Muscle of leg (tissue), 11 donors: ENCODE data around the gene DPP8. TPM values are rescaled to one million over a fixed set of nuclear protein-coding genes. Genes with fewer than 3 reads are reported as not detected.
"Not testable (repeated sequence)": the region's sequence is repeated elsewhere in the genome, so short reads cannot be mapped to it uniquely, and the experiment has no call there.

ENCODE experiments used
- DNase-seq: peaks from one replicate; pipeline ENCODE4 v3.0.0; 2013
- H3K27ac ChIP-seq: one replicate; pipeline ENCODE4 v1.5.1; 2013; ENCODE audit warnings: mild to moderate bottlenecking, low read length, control low read depth
- H3K27me3 ChIP-seq: one replicate; pipeline ENCODE4 v1.6.1; 2013; ENCODE audit warnings: low read length; ENCODE audit not compliant: control insufficient read depth, insufficient read depth
- H3K36me3 ChIP-seq: one replicate; pipeline ENCODE4 v1.6.1; 2013; ENCODE audit warnings: low read length; ENCODE audit not compliant: control insufficient read depth, insufficient read depth
- H3K4me1 ChIP-seq: one replicate; pipeline ENCODE4 v1.6.1; 2013; ENCODE audit warnings: low read length; ENCODE audit not compliant: control insufficient read depth, insufficient read depth
- H3K4me3 ChIP-seq: one replicate; pipeline ENCODE4 v1.5.1; 2013; ENCODE audit warnings: low read length, control low read depth
- H3K9me3 ChIP-seq: replicated peaks from 2 replicates; pipeline ENCODE4 v1.6.1; 2013; ENCODE audit warnings: low read depth, low read length; ENCODE audit not compliant: control insufficient read depth
- WGBS: methylation state at CpG from one replicate; pipeline ENCODE4 v1.1.5; 2013; ENCODE audit warnings: missing lambda C conversion rate; ENCODE audit not compliant: insufficient coverage; 5-methylcytosine and 5-hydroxymethylcytosine counted together
- polyA plus RNA-seq, 8 donors: library from polyadenylated mRNA; unstranded; fragments of 120-200 nt; gene quantifications; one replicate each; pipeline versions ENCODE4 v1.2.1 to v1.2.3, GENCODE V29; 2013; ENCODE audit warnings: inconsistent platforms in 1 of 8, low replicate concordance in 1 of 8; ENCODE audit not compliant: insufficient read length in 8 of 8, insufficient read depth in 1 of 8
- total RNA-seq: library from RNA; stranded (reverse); fragments of 120-200 nt; gene quantifications from one replicate; pipeline ENCODE4 v1.2.4, GENCODE V29; 2013

The DPP8 gene
- total and polyA plus RNA-seq, 9 donors, result 14.4 to 23.2 (median 20.7) TPM

- not testable (repeated sequence) for H3K4me3 ChIP-seq, H3K9me3 ChIP-seq, DNase-seq, H3K27ac ChIP-seq
- WGBS, result 100% methylated on average over 1 of the region's 16 CpGs
- peaks cover 31% of the 10 kb centered on the region for H3K4me1 ChIP-seq
- H3K27me3 ChIP-seq, result peaks cover 24% of the 10 kb centered on the region
- H3K36me3 ChIP-seq, result peaks cover 64% of the 10 kb centered on the region
Observed at GRCh38 chr15:65398486-65398885, 119.0 kb downstream of the DPP8 start.

DNA sequence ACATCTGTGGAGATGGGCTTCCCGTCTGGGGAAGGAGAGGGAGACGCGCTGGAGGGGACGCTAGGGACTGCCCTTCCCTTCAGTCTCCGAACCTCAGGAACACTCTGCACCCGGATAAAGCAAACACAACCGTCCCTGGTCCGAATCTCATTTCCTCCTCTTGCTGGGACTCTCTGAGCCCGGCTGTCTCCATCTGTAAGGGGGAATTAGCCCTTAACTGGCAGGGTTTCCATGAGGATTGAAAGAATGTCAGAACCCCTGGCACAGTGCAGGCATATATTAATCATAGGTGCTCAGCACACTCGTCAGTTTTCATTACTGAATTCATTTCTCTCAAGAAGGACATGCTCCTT is 120.5 kb downstream of the DPP8 start:
- Histone ChIP-seq H3K36me3 (peaks cover 71% of the 10 kb centered on the region), H3K27ac (no peak overlapping the region), H3K4me1 (peaks cover 18% of the 10 kb centered on the region), H3K4me3 (no peak overlapping the region), H3K27me3 (peaks cover 24% of the 10 kb centered on the region), H3K9me3 (no peaks in the 10 kb centered on the region)
- WGBS, result 54% methylated on average over 4 of the region's 10 CpGs
- no peak for DNase-seq

DNA sequence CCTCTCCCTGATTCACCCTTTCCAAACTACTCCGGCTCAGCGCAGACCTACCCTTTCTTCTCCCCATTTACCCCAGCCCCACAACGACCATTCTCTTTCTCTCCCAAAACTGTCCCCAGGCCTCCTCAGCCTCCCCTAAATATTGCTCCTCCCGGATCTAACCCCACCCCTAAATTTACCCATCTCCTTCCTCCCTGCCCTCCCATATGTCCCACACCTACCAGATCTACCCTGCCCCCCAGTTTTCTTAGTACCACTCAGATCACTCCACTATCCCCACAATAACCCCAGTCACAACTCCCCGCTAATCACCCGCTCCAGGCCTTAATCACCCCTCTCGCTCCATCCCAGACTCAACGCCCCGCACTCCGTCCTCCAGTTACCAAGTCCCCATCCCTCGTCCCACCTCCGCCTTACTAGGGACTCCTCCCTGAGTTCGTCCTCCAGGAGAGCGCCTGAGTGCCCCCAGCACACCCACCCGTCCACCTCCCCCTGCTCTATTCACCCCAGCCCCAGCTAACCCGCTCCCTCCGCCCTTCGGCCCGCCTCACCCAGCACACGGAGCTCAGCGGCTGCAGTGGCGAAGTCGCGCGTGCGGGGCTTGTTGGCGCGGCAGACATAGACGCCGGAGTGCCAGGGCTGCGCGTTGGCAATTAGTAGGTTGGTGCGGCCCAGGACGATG is 121.1 kb downstream of the DPP8 start:
- Histone ChIP-seq H3K9me3 (no peaks in the 10 kb centered on the region), H3K27me3 (peaks cover 24% of the 10 kb centered on the region), H3K4me3 (no peak overlapping the region), H3K36me3 (peaks cover 71% of the 10 kb centered on the region), H3K4me1 (peaks cover 13% of the 10 kb centered on the region), H3K27ac (no peak overlapping the region)
- DNase-seq, result no peak
- WGBS, result 61% methylated on average over 30 of the region's 34 CpGs

- 37% methylated on average over 59 of the region's 72 CpGs for WGBS
- Histone ChIP-seq H3K9me3 (no peaks in the 10 kb centered on the region), H3K27ac (no peak overlapping the region), H3K36me3 (peaks cover 78% of the 10 kb centered on the region), H3K4me3 (no peak overlapping the region), H3K4me1 (peaks cover 6% of the 10 kb centered on the region), H3K27me3 (peaks cover 24% of the 10 kb centered on the region)
- DNase-seq, result no peak
Observed at GRCh38 chr15:65395567-65396202, 121.8 kb downstream of the DPP8 start.

DNA sequence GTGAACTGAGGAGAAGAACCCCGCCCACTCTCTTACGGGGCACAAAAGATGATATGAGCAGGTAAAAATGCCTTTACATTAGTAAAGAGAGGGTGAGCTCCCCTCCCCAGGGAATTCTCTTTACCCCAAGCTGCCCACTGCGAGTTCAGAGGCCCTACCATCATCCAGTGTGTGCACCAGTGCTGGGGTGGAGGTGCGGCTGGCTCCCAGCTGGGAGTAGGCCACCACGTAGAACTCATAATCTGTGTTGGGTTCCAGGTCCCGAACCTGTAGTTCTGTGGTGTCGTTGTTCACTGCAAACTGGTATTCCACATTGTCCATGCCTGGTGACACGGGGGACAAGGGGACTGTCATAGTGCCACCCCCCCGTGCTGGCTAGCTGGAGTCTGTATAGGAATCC is 122.6 kb downstream of the DPP8 start:
- H3K9me3 ChIP-seq, result no peaks in the 10 kb centered on the region
- 90% methylated on average over 4 of the region's 9 CpGs for WGBS
- DNase-seq, result no peak

DNA sequence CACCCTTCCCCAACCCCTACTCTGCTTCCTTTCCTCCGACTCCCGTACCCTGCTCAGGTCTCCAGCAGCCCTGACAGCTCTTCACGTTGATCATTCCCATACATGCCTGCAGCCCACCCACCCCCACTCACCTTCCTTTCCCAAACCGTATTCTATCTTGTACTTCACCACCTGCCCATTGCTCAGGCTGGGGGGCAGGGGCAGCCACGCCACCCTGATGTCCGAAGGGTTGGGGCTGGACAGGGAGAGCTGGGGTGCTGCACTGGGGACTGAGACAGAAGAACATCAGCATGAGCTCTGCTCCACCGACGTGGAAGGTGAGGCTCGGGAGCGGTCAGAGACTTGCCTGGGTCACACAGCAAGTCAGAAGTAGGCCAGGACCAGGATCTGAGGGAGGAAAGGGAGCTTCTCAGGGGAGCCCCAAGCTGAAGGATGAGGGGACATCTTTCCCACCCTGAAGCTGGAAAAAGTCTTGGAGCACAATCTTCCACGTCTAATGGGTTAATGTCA is 123.2 kb downstream of the DPP8 start:
- DNase-seq, result no peak
- H3K9me3 ChIP-seq, result no peaks in the 10 kb centered on the region
- H3K27me3 ChIP-seq, result peaks cover 24% of the 10 kb centered on the region
- H3K4me1 ChIP-seq, result no peaks in the 10 kb centered on the region
- H3K36me3 ChIP-seq, result peaks cover 83% of the 10 kb centered on the region
- H3K27ac ChIP-seq, result no peak overlapping the region
- H3K4me3 ChIP-seq, result no peak overlapping the region
- WGBS, result 81% methylated on average over 10 of the region's 11 CpGs

More for the DNA sequence above, 122.6 kb downstream of the DPP8 start:
- H3K4me3 ChIP-seq, result no peak overlapping the region
- H3K4me1 ChIP-seq, result no peaks in the 10 kb centered on the region
- H3K36me3 ChIP-seq, result peaks cover 81% of the 10 kb centered on the region
- H3K27me3 ChIP-seq, result peaks cover 24% of the 10 kb centered on the region
- H3K27ac ChIP-seq, result no peak overlapping the region

- peaks cover 24% of the 10 kb centered on the region for H3K27me3 ChIP-seq
- 66% methylated on average over 4 of the region's 8 CpGs for WGBS
Observed at GRCh38 chr15:65393557-65393956, 123.9 kb downstream of the DPP8 start.

GRCh38 chr15:65393091-65393490 is 124.4 kb downstream of the DPP8 start:
- H3K9me3 ChIP-seq, result no peaks in the 10 kb centered on the region
- peaks cover 24% of the 10 kb centered on the region for H3K27me3 ChIP-seq
- no peak for DNase-seq
- 86% methylated on average over 10 of the region's 13 CpGs for WGBS
- H3K4me3 ChIP-seq, result no peak overlapping the region
- H3K36me3 ChIP-seq, result peaks cover 88% of the 10 kb centered on the region
- no peak overlapping the region for H3K27ac ChIP-seq
- no peaks in the 10 kb centered on the region for H3K4me1 ChIP-seq

More at GRCh38 chr15:65393557-65393956, 123.9 kb downstream of the DPP8 start:
- H3K27ac ChIP-seq, result no peak overlapping the region
- H3K4me1 ChIP-seq, result no peaks in the 10 kb centered on the region
- no peak for DNase-seq
- H3K9me3 ChIP-seq, result no peaks in the 10 kb centered on the region
- no peak overlapping the region for H3K4me3 ChIP-seq
- peaks cover 83% of the 10 kb centered on the region for H3K36me3 ChIP-seq

Other genes starting within 250 kb of the DPP8 start
- gene PARP16, start 230.8 kb downstream of the DPP8 start, total RNA-seq, result 9.0 TPM
- 10 to 100 TPM; 10.4 to 14.6 (median 11.7) TPM for gene PARP16, start 230.8 kb downstream of the DPP8 start, polyA plus RNA-seq
- gene RNU5A-1, start 221.6 kb downstream of the DPP8 start, total RNA-seq, result 92.5 TPM
- gene RNU5A-1, start 221.6 kb downstream of the DPP8 start, polyA plus RNA-seq, result not detected
- 283 TPM for gene RNU5B-1, start 213.0 kb downstream of the DPP8 start, total RNA-seq
- gene RNU5B-1, start 213.0 kb downstream of the DPP8 start, polyA plus RNA-seq, result not detected
- gene IGDCC3, start 139.7 kb downstream of the DPP8 start, total RNA-seq, result 1.8 TPM
- gene IGDCC3, start 139.7 kb downstream of the DPP8 start, polyA plus RNA-seq, result 1 to 10 TPM; 2.1 to 3.6 (median 2.6) TPM
- gene IGDCC4, start 94.7 kb downstream of the DPP8 start, total RNA-seq, result 28.6 TPM
- gene IGDCC4, start 94.7 kb downstream of the DPP8 start, polyA plus RNA-seq, result 100 to 1,000 TPM in 1 of 8 donors, 10 to 100 TPM in 7; 67.7 to 103 (median 86.5) TPM
- 50.0 TPM for gene HACD3, start 12.8 kb upstream of the DPP8 start, total RNA-seq
- gene HACD3, start 12.8 kb upstream of the DPP8 start, polyA plus RNA-seq, result 10 to 100 TPM; 40.0 to 58.2 (median 45.1) TPM
- 18.0 TPM for gene INTS14, start 93.4 kb upstream of the DPP8 start, total RNA-seq
- gene INTS14, start 93.4 kb upstream of the DPP8 start, polyA plus RNA-seq, result 10 to 100 TPM; 20.3 to 26.8 (median 23.3) TPM
- 5.5 TPM for gene SLC24A1, start 104.2 kb upstream of the DPP8 start, total RNA-seq
- gene SLC24A1, start 104.2 kb upstream of the DPP8 start, polyA plus RNA-seq, result 10 to 100 TPM in 1 of 8 donors, 1 to 10 TPM in 7; 6.0 to 13.5 (median 7.8) TPM